H1 (cell line): Measurements from ENCODE around the gene CHST1. TPM values are rescaled to one million over a fixed set of nuclear protein-coding genes. Genes with fewer than 3 reads are reported as not detected.

Experiments
- CTCF ChIA-PET: fragments of 300-600 bp; sonication (Branson Sonifier 250); formaldehyde crosslinking; loops from one replicate; lab custom pipeline; 2021; ENCODE audit not compliant: partially characterized antibody; lab: Charles Lee
- POLR2A ChIA-PET: fragments of 300-600 bp; sonication (Branson Sonifier 250); formaldehyde crosslinking; loops from one replicate; lab custom pipeline; 2021; ENCODE audit warnings: inconsistent platforms; ENCODE audit not compliant: partially characterized antibody; lab: Charles Lee
- DNase-seq, 2 experiments: peaks; one replicate each; pipeline versions ENCODE4 v3.0.0 to v3.0.0-alpha.2; 2010 to 2022; ENCODE audit warnings: low spot score in 2 of 2, low read depth in 1 of 2, mixed read lengths in 1 of 2
- FAIRE-seq: peaks from 2 replicates; lab custom pipeline; 2011; peaks lifted over from hg19 to GRCh38; lab: Jason Lieb, UNC
- H2AFZ ChIP-seq: 2 replicates; pipeline ENCODE4 v1.8.1; 2012; ENCODE audit warnings: low read length, inconsistent platforms
- H2AK5ac ChIP-seq: 2 replicates; pipeline ENCODE4 v1.6.1; 2013; ENCODE audit warnings: low read depth, low read length
- H2BK120ac ChIP-seq: replicated peaks from 2 replicates; pipeline ENCODE3; 2013; ENCODE audit warnings: low read depth, low read length, inconsistent platforms
- H2BK12ac ChIP-seq: 2 replicates; pipeline ENCODE4 v1.6.1; 2013; ENCODE audit warnings: low read depth, low read length
- H2BK15ac ChIP-seq: 2 replicates; pipeline ENCODE4 v1.6.1; 2013; ENCODE audit warnings: low read length
- H2BK20ac ChIP-seq: 2 replicates; pipeline ENCODE4 v1.6.1; 2013; ENCODE audit warnings: low read length
- H2BK5ac ChIP-seq: 2 replicates; pipeline ENCODE4 v1.6.1; 2013; ENCODE audit warnings: low read depth, low read length
- H3K14ac ChIP-seq: 2 replicates; pipeline ENCODE4 v1.6.1; 2013; ENCODE audit warnings: inconsistent platforms; ENCODE audit not compliant: insufficient read length
- H3K18ac ChIP-seq: 2 replicates; pipeline ENCODE4 v1.6.1; 2013; ENCODE audit warnings: low read length; ENCODE audit errors: extremely low read depth
- H3K23ac ChIP-seq: 2 replicates; pipeline ENCODE4 v1.6.1; 2013; ENCODE audit warnings: inconsistent platforms; ENCODE audit not compliant: insufficient read length
- H3K23me2 ChIP-seq: 2 replicates; pipeline ENCODE4 v1.6.1; 2013; ENCODE audit warnings: low read depth, low read length
- H3K27ac ChIP-seq: 2 replicates; pipeline ENCODE4 v1.6.1; 2011; ENCODE audit warnings: low read depth, low read length, inconsistent platforms
- H3K27me3 ChIP-seq, 4 experiments: replicated peaks in 1 of 4; 1 replicate in 1 of 4; 2 replicates in 3 of 4; pipeline versions ENCODE4 v1.6.1 to v1.8.1; 2011 to 2013; ENCODE audit warnings: low read length in 3 of 4, mild to moderate bottlenecking in 3 of 4, inconsistent platforms in 2 of 4, mixed read lengths in 2 of 4, moderate library complexity in 1 of 4; ENCODE audit not compliant: control insufficient read depth in 3 of 4, insufficient read depth in 3 of 4; ENCODE audit errors: extremely low read depth in 1 of 4
- H3K36me3 ChIP-seq, 4 experiments: 2 replicates each; pipeline versions ENCODE4 v1.6.1 to v1.8.1; 2011 to 2013; ENCODE audit warnings: mild to moderate bottlenecking in 4 of 4, low read length in 3 of 4, moderate library complexity in 2 of 4, control low read depth in 1 of 4, inconsistent platforms in 1 of 4; ENCODE audit not compliant: insufficient read depth in 4 of 4, control insufficient read depth in 2 of 4
- H3K4ac ChIP-seq: replicated peaks from 2 replicates; pipeline ENCODE3; 2013; ENCODE audit warnings: low read length, low read depth, mixed read lengths, inconsistent platforms; ENCODE audit not compliant: insufficient read length
- H3K4me1 ChIP-seq, 4 experiments: replicated peaks in 1 of 4; 1 replicate in 1 of 4; 2 replicates in 3 of 4; pipeline versions ENCODE4 v1.6.1 to v1.8.1; 2011 to 2013; ENCODE audit warnings: low read length in 3 of 4, inconsistent platforms in 2 of 4, mixed read lengths in 1 of 4; ENCODE audit not compliant: insufficient read depth in 4 of 4, control insufficient read depth in 3 of 4
- H3K4me2 ChIP-seq, 2 experiments: 2 replicates each; pipeline versions ENCODE4 v1.6.1 to v1.8.1; 2011 to 2013; ENCODE audit warnings: low read depth in 2 of 2, low read length in 2 of 2, control low read depth in 1 of 2, inconsistent platforms in 1 of 2, mild to moderate bottlenecking in 1 of 2; ENCODE audit not compliant: insufficient read depth in 1 of 2
- H3K4me3 ChIP-seq, 4 experiments: fragments of 200-600, 300-600 bp in 1 of 4; sonication (generic), shearing (Covaris generic), sonication (Bioruptor Twin) in 1 of 4; 2 replicates each; pipeline versions ENCODE4 v1.5.1 to v1.8.1; 2011 to 2016; ENCODE audit warnings: low read length in 4 of 4, low read depth in 3 of 4, control low read depth in 2 of 4, inconsistent platforms in 2 of 4, mild to moderate bottlenecking in 2 of 4, mixed read lengths in 1 of 4, moderate library complexity in 1 of 4; ENCODE audit not compliant: insufficient read depth in 2 of 4; ENCODE audit errors: extremely low read depth in 1 of 4
- H3K56ac ChIP-seq: replicated peaks from 2 replicates; pipeline ENCODE3; 2013; ENCODE audit warnings: low read depth, mild to moderate bottlenecking, mixed read lengths, low read length, inconsistent platforms; ENCODE audit not compliant: insufficient read length
- H3K79me1 ChIP-seq: 2 replicates; pipeline ENCODE4 v1.6.1; 2013; ENCODE audit warnings: low read depth, low read length, control low read depth
- H3K79me2 ChIP-seq, 2 experiments: 2 replicates each; pipeline versions ENCODE4 v1.6.1 to v1.8.1; 2012 to 2013; ENCODE audit warnings: low read length in 2 of 2, mild to moderate bottlenecking in 2 of 2, inconsistent platforms in 1 of 2; ENCODE audit not compliant: insufficient read depth in 2 of 2, control insufficient read depth in 1 of 2
- H3K9ac ChIP-seq, 4 experiments: replicated peaks in 1 of 4; 1 replicate in 1 of 4; 2 replicates in 3 of 4; pipeline versions ENCODE4 v1.6.1 to v1.8.1; 2011 to 2013; ENCODE audit warnings: low read depth in 3 of 4, low read length in 3 of 4, control low read depth in 2 of 4, mild to moderate bottlenecking in 2 of 4, moderate library complexity in 2 of 4, inconsistent platforms in 1 of 4; ENCODE audit errors: extremely low read depth in 1 of 4
- H3K9me3 ChIP-seq, 2 experiments: 2 replicates each; pipeline versions ENCODE4 v1.6.1 to v1.8.1; 2012 to 2013; ENCODE audit warnings: mild to moderate bottlenecking in 2 of 2, moderate library complexity in 2 of 2, control low read depth in 1 of 2, inconsistent platforms in 1 of 2, low read depth in 1 of 2, low read length in 1 of 2, mixed read lengths in 1 of 2; ENCODE audit not compliant: insufficient read depth in 2 of 2
- H4K20me1 ChIP-seq, 2 experiments: replicated peaks in 1 of 2; 2 replicates each; pipeline versions ENCODE3 to v1.8.1; 2011 to 2013; ENCODE audit warnings: inconsistent platforms in 2 of 2, low read length in 2 of 2, mild to moderate bottlenecking in 1 of 2; ENCODE audit not compliant: insufficient read depth in 2 of 2, control insufficient read depth in 1 of 2
- H4K5ac ChIP-seq: 2 replicates; pipeline ENCODE4 v1.6.1; 2013; ENCODE audit warnings: low read length, low read depth, mixed read lengths, inconsistent platforms; ENCODE audit not compliant: insufficient read length
- H4K8ac ChIP-seq: 2 replicates; pipeline ENCODE4 v1.8.0; 2013; ENCODE audit warnings: mild to moderate bottlenecking, moderate library complexity, low read length, inconsistent platforms; ENCODE audit not compliant: insufficient read depth; ENCODE audit errors: extremely low read depth
- H4K91ac ChIP-seq: replicated peaks from 2 replicates; pipeline ENCODE3; 2013; ENCODE audit warnings: low read length, mixed read lengths, inconsistent platforms; ENCODE audit not compliant: insufficient read length
- ASH2L ChIP-seq: fragments of 200-600, 300-600 bp; sonication (generic); IDR thresholded peaks from one replicate; pipeline ENCODE4 v1.7.1; 2017; ENCODE audit warnings: low read length
- BCL11A ChIP-seq, 2 experiments: IDR thresholded peaks; one replicate each; pipeline ENCODE4 v1.6.1; 2011; ENCODE audit warnings: low read depth in 2 of 2, low read length in 2 of 2, mild to moderate bottlenecking in 2 of 2
- CHD1 ChIP-seq: IDR thresholded peaks from 2 replicates; pipeline ENCODE4 v1.6.1; 2012; ENCODE audit warnings: low read depth, low read length, improper control_type of control experiment
- CTBP2 ChIP-seq: IDR thresholded peaks from 2 replicates; pipeline ENCODE4 v1.7.0; 2011; ENCODE audit warnings: borderline replicate concordance, mild to moderate bottlenecking, moderate library complexity, mixed read lengths, low read length; ENCODE audit not compliant: insufficient read depth, insufficient read length
- E2F6 ChIP-seq: IDR thresholded peaks from 2 replicates; pipeline ENCODE4 v1.6.1; 2012; ENCODE audit warnings: inconsistent platforms
- HDAC6 ChIP-seq: IDR thresholded peaks from one replicate; pipeline ENCODE4 v1.7.1; 2012; ENCODE audit warnings: low read depth, mild to moderate bottlenecking, inconsistent platforms, low read length, moderate library complexity
- KDM1A ChIP-seq: fragments of 200-600, 300-600 bp; sonication (generic); IDR thresholded peaks from 2 replicates; pipeline ENCODE4 v1.7.1; 2016; ENCODE audit warnings: mild to moderate bottlenecking, low read length, borderline replicate concordance
- POLR2A ChIP-seq, 2 experiments: IDR thresholded peaks; 1 replicate in 1 of 2; 2 replicates in 1 of 2; pipeline ENCODE4 v1.6.1; 2011; ENCODE audit warnings: low read depth in 2 of 2, low read length in 2 of 2, mild to moderate bottlenecking in 2 of 2; ENCODE audit errors: control extremely low read depth in 1 of 2
- RNF2 ChIP-seq: fragments of 200-900, 300-1000 bp; sonication (generic); IDR thresholded peaks from 2 replicates; pipeline ENCODE4 v1.7.1; 2016; ENCODE audit warnings: borderline replicate concordance, low read depth, mild to moderate bottlenecking, antibody characterized with exemption, low read length; ENCODE audit not compliant: poor library complexity, severe bottlenecking; ENCODE audit errors: missing control alignments
- SIRT6 ChIP-seq: IDR thresholded peaks from one replicate; pipeline ENCODE4 v1.7.1; 2012; ENCODE audit warnings: low read length, inconsistent platforms
- SIX5 ChIP-seq: IDR thresholded peaks from 2 replicates; pipeline ENCODE4 v1.6.1; 2011; ENCODE audit warnings: mild to moderate bottlenecking, low read depth, low read length
- SP2 ChIP-seq: IDR thresholded peaks from 2 replicates; pipeline ENCODE4 v1.6.1; 2012; ENCODE audit warnings: mild to moderate bottlenecking, low read length, inconsistent platforms
- SP4 ChIP-seq: IDR thresholded peaks from 2 replicates; pipeline ENCODE4 v1.6.1; 2012; ENCODE audit warnings: low read length, inconsistent platforms
- TEAD4 ChIP-seq: IDR thresholded peaks from 2 replicates; pipeline ENCODE4 v1.6.1; 2012; ENCODE audit warnings: low read depth, low read length, inconsistent platforms, mixed read lengths
- WGBS, 2 experiments: shearing (Covaris generic) in 1 of 2; methylation state at CpG; one replicate each; pipeline versions ENCODE4 v1.1.6 to v1.1.7; 2013 to 2015; ENCODE audit warnings: low lambda C conversion rate in 2 of 2, mixed read lengths in 2 of 2, inconsistent platforms in 1 of 2, low coverage in 1 of 2, missing lambda C conversion rate in 1 of 2; ENCODE audit not compliant: insufficient replicate concordance in 2 of 2, insufficient coverage in 1 of 2, insufficient read length in 1 of 2; ENCODE audit errors: extremely low coverage in 1 of 2, missing lambda C conversion rate in 1 of 2; 5-methylcytosine and 5-hydroxymethylcytosine counted together
- polyA plus RNA-seq, 7 experiments: library from polyadenylated mRNA; depleted of rRNA in 3 of 7; stranded (reverse) in 5 of 7; unstranded in 2 of 7; fragments of >200 nt in 5 of 7; fragments of 200-250 nt in 2 of 7; gene quantifications; 1 replicate in 5 of 7; 2 replicates in 1 of 7; 4 replicates in 1 of 7; pipeline versions ENCODE4 v1.2.1 to v1.2.3, GENCODE V29; 2011 to 2013; ENCODE audit warnings: missing spikeins in 2 of 7, mixed read lengths in 2 of 7
- total RNA-seq: library from RNA; stranded (reverse); fragmentation: NEBNext Ultra II Directional; extraction: Animal tissue kit (Norgen Biotek cat#: 25700); gene quantifications from 2 replicates; pipeline ENCODE4 v1.2.1, GENCODE V29; 2021

Gene CHST1
- total and polyA plus RNA-seq, 2 of the 8 experiments (the other 6 are each of a cell fraction or from before 2014, with no cell fraction given): 1.6 to 3.8 TPM

GRCh38 chr11:45662096-45662664 lies 3.2 kb downstream of the CHST1 start:
- H3K27ac ChIP-seq: no peak overlapping the region
- FAIRE-seq (no peak), DNase-seq (no peak)
- no peak overlapping the region for H4K91ac ChIP-seq
- H4K5ac ChIP-seq: no peak overlapping the region
- H4K8ac ChIP-seq: no peak overlapping the region
- no peak overlapping the region for H3K4me3 ChIP-seq
- ChIA-PET POLR2A (no interaction called here), CTCF (interaction anchor here (1.4 to 9.1 kb wide), 5 partner anchors 16 to 290 kb away, joined by 3 to 89 read pairs (median 8); no protein-coding TSS in a partner anchor)
- no peak overlapping the region for H3K4me2 ChIP-seq
- no peak overlapping the region for H3K56ac ChIP-seq
- no peak overlapping the region for H3K14ac ChIP-seq
- H2BK20ac ChIP-seq: no peak overlapping the region
- no peaks in the 10 kb centered on the region for H3K79me1 ChIP-seq
- no peaks in the 10 kb centered on the region for H3K36me3 ChIP-seq
- H2AFZ ChIP-seq: no peak overlapping the region
- H2BK12ac ChIP-seq: no peak overlapping the region
- H3K9me3 ChIP-seq: no peaks in the 10 kb centered on the region
- no peak overlapping the region for H2BK120ac ChIP-seq
- peaks cover 11 to 43% (median 37%) of the 10 kb centered on the region in 4 experiments for H3K27me3 ChIP-seq
- no peak overlapping the region for H3K4ac ChIP-seq
- peaks cover 2% of the 10 kb centered on the region in 2 experiments for H4K20me1 ChIP-seq
- peaks cover 12% of the 10 kb centered on the region; the same call in 1 of the 2 replicates for H3K23me2 ChIP-seq
- H3K23ac ChIP-seq: no peak overlapping the region
- H2BK15ac ChIP-seq: no peak overlapping the region
- no peak overlapping the region for H2BK5ac ChIP-seq
- H2AK5ac ChIP-seq: no peak overlapping the region
- no peak overlapping the region for H3K9ac ChIP-seq
- H3K79me2 ChIP-seq: no peaks in the 10 kb centered on the region
- 69% methylated on average over 5 of the region's 5 CpGs; no CpG with 5 or more reads in 1 of the 2 experiments for WGBS, 2 experiments
- peaks cover 0 to 28% (median 21%) of the 10 kb centered on the region in 4 experiments; a peak in 6 of 7 replicates for H3K4me1 ChIP-seq
- no peak overlapping the region for H3K18ac ChIP-seq
- TF ChIP-seq E2F6: no peak
- no peak for TF ChIP-seq SIX5
- TF ChIP-seq BCL11A (IDR thresholded peaks at IDR 0.05; ENCODE audit: low read depth in 2 of 2, low read length in 2 of 2): no peak
- no peak for TF ChIP-seq SP2
- no peak for TF ChIP-seq CHD1
- no peak for TF ChIP-seq KDM1A
- no peak for TF ChIP-seq POLR2A (IDR thresholded peaks at IDR 0.05; ENCODE audit: control extremely low read depth in 1 of 2, low read depth in 2 of 2, low read length in 2 of 2)
- no peak for TF ChIP-seq RNF2
- no peak for TF ChIP-seq ASH2L
- TF ChIP-seq HDAC6: no peak
- TF ChIP-seq TEAD4: no peak
- TF ChIP-seq SP4: no peak
- no peak for TF ChIP-seq CTBP2
- TF ChIP-seq SIRT6: no peak
